Astrocyte of the cerebellum (primary cell): ENCODE data around the gene KCNK7.

Experiments used
- DNase-seq: peaks from one replicate; pipeline ENCODE4 v3.0.0-alpha.2; 2011; ENCODE audit warnings: low read depth
- H3K4me3 ChIP-seq: 2 replicates; pipeline ENCODE4 v1.5.1; 2011; ENCODE audit warnings: mild to moderate bottlenecking, low read depth, low read length, moderate library complexity
- in situ Hi-C: cut with HindIII; loops from 2 replicates; pipeline ENCODE4 v1.10.0; 2017; ENCODE audit warnings: low sequenced_read_pairs
- TF ChIP-seq, protein P1 (sequence below): IDR thresholded peaks from 2 replicates; pipeline ENCODE4 v1.5.1; 2012; ENCODE audit warnings: low read length, low read depth, moderate library complexity, mild to moderate bottlenecking; ENCODE audit errors: missing control alignments

The KCNK7 gene

DNA sequence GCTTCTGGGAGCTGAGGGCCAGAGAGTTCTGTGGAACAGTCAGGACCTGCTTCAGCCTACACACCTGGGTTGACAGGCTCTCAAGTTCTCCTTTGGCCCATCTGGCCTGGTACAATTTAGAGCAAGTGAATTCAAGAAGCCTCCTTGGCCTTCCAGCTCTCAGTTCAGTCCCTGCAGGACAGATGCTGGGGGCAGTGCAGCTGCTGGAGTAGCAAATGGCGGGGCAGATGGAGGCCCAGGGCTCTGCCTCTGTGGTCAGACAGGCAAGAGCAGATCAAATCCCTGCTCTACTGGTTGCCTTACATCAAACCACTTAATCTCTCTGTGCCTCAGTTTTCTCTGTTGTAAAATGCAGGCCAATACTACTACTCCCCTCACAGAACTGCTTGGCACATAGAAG is 8.7 kb upstream of the KCNK7 start:
- no peak overlapping the region for H3K4me3 ChIP-seq
- TF ChIP-seq, protein P1, sequence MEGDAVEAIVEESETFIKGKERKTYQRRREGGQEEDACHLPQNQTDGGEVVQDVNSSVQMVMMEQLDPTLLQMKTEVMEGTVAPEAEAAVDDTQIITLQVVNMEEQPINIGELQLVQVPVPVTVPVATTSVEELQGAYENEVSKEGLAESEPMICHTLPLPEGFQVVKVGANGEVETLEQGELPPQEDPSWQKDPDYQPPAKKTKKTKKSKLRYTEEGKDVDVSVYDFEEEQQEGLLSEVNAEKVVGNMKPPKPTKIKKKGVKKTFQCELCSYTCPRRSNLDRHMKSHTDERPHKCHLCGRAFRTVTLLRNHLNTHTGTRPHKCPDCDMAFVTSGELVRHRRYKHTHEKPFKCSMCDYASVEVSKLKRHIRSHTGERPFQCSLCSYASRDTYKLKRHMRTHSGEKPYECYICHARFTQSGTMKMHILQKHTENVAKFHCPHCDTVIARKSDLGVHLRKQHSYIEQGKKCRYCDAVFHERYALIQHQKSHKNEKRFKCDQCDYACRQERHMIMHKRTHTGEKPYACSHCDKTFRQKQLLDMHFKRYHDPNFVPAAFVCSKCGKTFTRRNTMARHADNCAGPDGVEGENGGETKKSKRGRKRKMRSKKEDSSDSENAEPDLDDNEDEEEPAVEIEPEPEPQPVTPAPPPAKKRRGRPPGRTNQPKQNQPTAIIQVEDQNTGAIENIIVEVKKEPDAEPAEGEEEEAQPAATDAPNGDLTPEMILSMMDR, result no peak
- in situ Hi-C loops, result no loop called here
- DNase-seq, result no peak

DNA sequence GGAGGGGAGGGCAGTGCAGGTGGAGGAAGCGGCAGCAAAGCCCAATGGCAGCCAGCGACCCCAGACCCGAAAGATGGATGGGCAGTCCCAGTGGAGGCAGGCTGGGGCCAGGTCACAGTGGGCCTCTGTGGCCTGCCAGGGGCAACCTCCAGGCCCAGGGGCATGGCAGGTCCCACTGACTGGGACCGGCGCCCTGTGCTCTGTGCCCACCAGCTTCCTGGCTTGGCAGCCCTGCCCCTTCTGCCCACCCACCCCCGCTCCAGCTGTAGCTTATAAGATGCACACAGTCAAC is 4.3 kb upstream of the KCNK7 start:
- H3K4me3 ChIP-seq, result no peak overlapping the region
- no peak for DNase-seq
- in situ Hi-C loops, result no loop called here
- TF ChIP-seq, protein P1, result no peak

DNA sequence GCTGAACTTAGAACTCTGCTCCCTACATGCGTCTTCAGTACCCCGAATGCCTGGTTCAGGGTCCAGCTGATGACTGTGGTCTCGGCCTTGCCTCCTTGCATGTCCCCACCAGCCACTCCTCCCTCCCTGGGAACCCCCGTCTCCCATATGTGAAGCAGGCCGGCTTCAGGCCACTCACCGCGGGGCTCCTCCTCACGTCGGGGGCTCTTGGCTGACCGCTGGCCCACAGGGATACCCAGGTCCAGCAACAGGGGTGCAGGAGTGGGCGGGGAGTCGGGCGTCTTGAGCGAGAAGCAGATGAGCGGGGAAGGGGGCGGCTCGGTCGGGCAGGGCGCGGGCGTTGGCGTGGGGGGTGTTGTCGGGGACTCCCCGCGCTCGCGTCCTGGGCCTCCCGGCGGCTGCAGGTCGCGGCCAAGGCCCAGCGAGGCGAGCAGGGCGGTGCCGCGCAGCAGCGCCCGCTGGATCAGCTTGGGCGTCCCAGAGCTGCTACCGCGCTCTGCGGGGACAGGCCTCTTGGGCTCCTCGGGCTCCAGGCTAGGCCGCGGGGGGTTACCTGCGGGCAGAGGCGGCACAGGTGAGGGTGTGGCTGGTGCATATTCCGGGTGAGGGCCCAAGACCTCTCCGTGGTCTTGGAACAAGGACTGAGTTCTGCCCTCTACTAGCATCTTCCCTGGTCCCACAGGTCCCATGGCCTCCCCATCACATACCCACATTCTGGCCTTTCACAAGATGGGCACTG is 3.8 kb upstream of the KCNK7 start:
- TF ChIP-seq, protein P1, result no peak
- no peak overlapping the region for H3K4me3 ChIP-seq
- DNase-seq, result no peak
- in situ Hi-C loops, result no loop called here

DNA sequence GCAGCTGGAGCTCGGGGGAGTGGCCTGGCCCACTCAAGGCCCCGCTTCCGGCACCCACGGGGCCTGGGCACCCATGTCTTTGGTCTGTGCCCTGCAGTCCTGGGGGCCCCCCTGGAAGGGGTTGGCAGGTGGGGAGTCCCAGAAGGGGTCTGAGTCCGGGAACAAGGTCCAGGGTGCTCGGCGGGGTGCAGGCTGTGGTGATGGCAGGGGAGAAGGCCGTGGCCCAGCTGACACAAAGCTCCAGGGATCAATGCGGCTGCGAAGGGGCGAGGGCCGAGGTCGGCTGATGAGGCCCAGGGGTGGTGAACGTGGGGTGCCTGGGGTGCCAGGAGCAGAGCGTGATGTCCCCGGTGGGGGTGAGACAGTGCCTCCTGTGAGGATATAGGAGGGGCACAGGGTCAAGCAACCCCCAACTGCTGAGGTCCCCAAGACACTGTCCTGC is 2.7 kb upstream of the KCNK7 start:
- in situ Hi-C loops, result no loop called here
- no peak for DNase-seq
- H3K4me3 ChIP-seq, result no peak overlapping the region
- TF ChIP-seq, protein P1, result no peak

DNA sequence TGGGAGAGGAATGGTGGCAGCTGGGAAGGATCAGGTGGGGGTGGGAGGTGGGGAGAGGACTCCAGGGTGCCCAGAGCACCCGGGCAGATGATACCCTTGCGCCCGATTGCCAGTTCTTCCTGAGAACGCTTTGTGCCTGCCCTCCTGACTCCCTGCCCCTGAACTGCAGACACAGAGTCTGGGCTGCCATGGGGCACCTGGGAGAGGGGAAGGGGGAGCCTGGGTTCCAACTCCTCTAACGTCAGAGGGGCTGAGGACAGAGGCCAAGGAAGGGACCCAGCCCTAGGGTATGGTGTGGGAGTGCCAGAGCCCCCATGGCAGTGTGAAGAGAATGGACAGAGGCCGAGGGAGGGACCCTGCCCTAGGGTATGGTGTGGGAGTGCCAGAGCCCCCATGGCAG is 920 bp upstream of the KCNK7 start:
- no peak for DNase-seq
- in situ Hi-C loops, result no loop called here
- TF ChIP-seq, protein P1, result no peak
- no peak overlapping the region for H3K4me3 ChIP-seq

DNA sequence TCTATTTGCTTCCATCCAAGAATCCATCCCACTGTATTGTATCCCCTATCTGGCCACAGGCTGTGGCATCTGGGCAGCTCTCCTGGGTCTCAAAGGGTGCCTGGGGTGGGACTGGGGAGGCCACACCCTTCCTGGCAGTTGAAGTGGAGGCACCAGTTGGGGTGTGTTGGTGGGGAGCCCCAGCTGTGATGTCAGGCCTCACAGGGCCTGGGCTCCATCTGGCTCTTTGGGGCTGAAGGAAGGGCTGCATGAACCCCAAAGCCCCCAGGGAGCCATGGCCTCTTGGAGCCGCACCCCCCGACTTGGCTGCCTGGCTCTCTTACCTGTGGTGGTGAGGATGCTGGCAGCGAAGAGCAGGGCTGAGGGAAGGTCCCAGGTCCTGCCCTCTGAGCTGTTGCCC is 469 bp downstream of the KCNK7 start:
- in situ Hi-C loops, result no loop called here
- TF ChIP-seq, protein P1, result no peak
- no peak for DNase-seq
- no peak overlapping the region for H3K4me3 ChIP-seq
